Suprapubic skin (tissue), 4 donors: ENCODE data around the gene ATXN10.

Source experiments
- CTCF ChIP-seq, 2 donors: fragments of 200-600 bp in 1 of 2; fragments of 450-650 bp in 1 of 2; sonication (generic) in 1 of 2; IDR thresholded peaks; one replicate each; pipeline ENCODE4 v1.5.1; 2016 to 2019; ENCODE audit warnings: antibody characterized with exemption in 2 of 2, mild to moderate bottlenecking in 1 of 2, moderate library complexity in 1 of 2
- EP300 ChIP-seq: sonication (generic); formaldehyde crosslinking; IDR thresholded peaks from one replicate; pipeline ENCODE4 v1.6.1; 2017; ENCODE audit warnings: antibody characterized with exemption
- POLR2A ChIP-seq, 2 donors: fragments of 450-650 bp; IDR thresholded peaks; one replicate each; pipeline ENCODE4 v1.6.1; 2017; ENCODE audit warnings: antibody characterized with exemption in 2 of 2, mild to moderate bottlenecking in 2 of 2, moderate library complexity in 2 of 2
- POLR2AphosphoS5 ChIP-seq, 3 donors: sonication (generic); formaldehyde crosslinking; IDR thresholded peaks; one replicate each; pipeline ENCODE4 v1.6.1; 2017; ENCODE audit warnings: antibody characterized with exemption in 3 of 3

DNA sequence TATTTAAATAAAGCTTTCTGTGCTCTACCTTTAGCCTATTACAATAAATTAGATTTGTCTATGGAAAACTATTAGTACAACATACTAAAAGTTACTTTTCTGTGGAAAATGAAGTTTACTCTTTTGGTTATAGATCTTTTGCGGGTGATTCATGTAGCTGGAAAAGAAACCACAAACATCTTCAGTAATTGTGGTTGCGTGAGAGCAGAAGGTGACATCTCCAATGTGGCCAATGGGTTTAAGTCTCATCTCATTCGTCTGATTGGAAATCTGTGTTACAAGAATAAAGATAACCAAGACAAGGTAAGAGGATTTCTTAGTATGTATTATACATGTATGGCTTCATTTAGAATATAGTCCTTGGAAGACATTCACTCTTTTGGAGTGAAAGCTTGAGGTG is 68.6 kb downstream of the ATXN10 start:
- no peak for TF ChIP-seq CTCF (IDR thresholded peaks at IDR 0.05)
- TF ChIP-seq POLR2AphosphoS5 (IDR thresholded peaks at IDR 0.05) = no peak
- TF ChIP-seq POLR2A (IDR thresholded peaks at IDR 0.05) = no peak
- TF ChIP-seq EP300 = no peak
